HepG2 (cell line): ENCODE data around the gene TEX51.

Experiments
- CHD4 ChIP-seq: fragments of 200-600 bp; sonication (generic); IDR thresholded peaks from 2 replicates; pipeline ENCODE4 v1.7.0; 2017; ENCODE audit warnings: mild to moderate bottlenecking, low read length, borderline replicate concordance
- FOXM1 ChIP-seq: sonication (generic); formaldehyde crosslinking; IDR thresholded peaks from 2 replicates; pipeline ENCODE4 v1.5.0; 2020; ENCODE audit warnings: missing genetic modification reagents
- IRF1 ChIP-seq: sonication (generic); formaldehyde crosslinking; IDR thresholded peaks from 2 replicates; pipeline ENCODE4 v1.4.0; 2020; ENCODE audit warnings: low read depth, mild to moderate bottlenecking, missing genetic modification reagents

GRCh38 chr2:126852361-126852760, 46.3 kb upstream of the TEX51 start:
- TF ChIP-seq IRF1 (CRISPR knock-in tag) (no peak), FOXM1 (CRISPR knock-in tag) (no peak), CHD4 (no peak)
